ENCODE data around the gene RBL2. TPM values are rescaled to one million over a fixed set of nuclear protein-coding genes. Genes with fewer than 3 reads are reported as not detected.

Gene RBL2
- polyA plus RNA-seq, 1 donor from 2014 or later, result 146 TPM

DNA sequence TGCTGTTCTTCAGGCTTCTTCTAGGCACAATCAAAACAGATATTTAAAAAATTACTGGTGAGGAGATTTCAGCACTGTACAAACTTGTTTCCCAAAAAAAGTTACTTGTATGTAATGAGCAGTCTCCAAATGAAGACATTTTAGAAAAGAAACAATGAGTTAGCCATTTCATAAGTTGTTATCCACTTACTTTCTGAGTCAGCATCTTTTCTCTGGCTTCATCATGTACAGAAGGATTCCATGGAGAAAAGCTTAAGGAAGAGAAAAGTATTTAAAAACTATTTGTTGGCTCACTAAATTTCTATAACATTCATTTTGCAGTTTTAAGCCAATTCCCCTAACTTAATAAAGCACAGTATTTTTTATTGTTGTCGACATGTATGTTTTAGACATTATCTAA is 58.2 kb downstream of the RBL2 start:
- Histone ChIP-seq H3K36me3 (ENCODE audit: insufficient read depth, low read length) (peaks cover 4% of the 10 kb centered on the region), H3K9me2 (ENCODE audit: insufficient read depth, low read length) (no peaks in the 10 kb centered on the region), H3K27me3 (ENCODE audit: insufficient read depth, low read depth, low read length) (no peaks in the 10 kb centered on the region), H2AFZ (ENCODE audit: low read depth, low read length) (no peak overlapping the region), H3K79me2 (replicated peaks; ENCODE audit: insufficient read depth, low read length) (no peaks in the 10 kb centered on the region), H3K9ac (ENCODE audit: low read length) (no peak overlapping the region), H3K27ac (ENCODE audit: low read length) (no peak overlapping the region), H4K20me1 (ENCODE audit: insufficient read depth) (no peaks in the 10 kb centered on the region), H3K4me3 (ENCODE audit: low read length) (no peak overlapping the region), H3K4me2 (ENCODE audit: low read length) (no peak overlapping the region), H3F3A (ENCODE audit: insufficient read depth, low read length, poor library complexity, severe bottlenecking) (no peaks in the 10 kb centered on the region), H3K9me3 (ENCODE audit: low read length) (no peaks in the 10 kb centered on the region)
- TF ChIP-seq MXI1 (conservative IDR thresholded peaks at IDR 0.05; ENCODE audit: poor library complexity, severe bottlenecking) (no peak), EP300 (conservative IDR thresholded peaks at IDR 0.05; ENCODE audit: poor library complexity, severe bottlenecking) (no peak), EZH2 (IDR thresholded peaks at IDR 0.05; ENCODE audit: borderline replicate concordance, insufficient read depth, low read length, poor library complexity, severe bottlenecking) (no peak), SMC3 (conservative IDR thresholded peaks at IDR 0.05; ENCODE audit: poor library complexity) (no peak), TAF1 (IDR thresholded peaks at IDR 0.05; ENCODE audit: low read depth) (no peak), POLR2AphosphoS5 (IDR thresholded peaks at IDR 0.05) (no peak), RAD21 (conservative IDR thresholded peaks at IDR 0.05) (no peak)
- TF ChIP-seq, protein P1, sequence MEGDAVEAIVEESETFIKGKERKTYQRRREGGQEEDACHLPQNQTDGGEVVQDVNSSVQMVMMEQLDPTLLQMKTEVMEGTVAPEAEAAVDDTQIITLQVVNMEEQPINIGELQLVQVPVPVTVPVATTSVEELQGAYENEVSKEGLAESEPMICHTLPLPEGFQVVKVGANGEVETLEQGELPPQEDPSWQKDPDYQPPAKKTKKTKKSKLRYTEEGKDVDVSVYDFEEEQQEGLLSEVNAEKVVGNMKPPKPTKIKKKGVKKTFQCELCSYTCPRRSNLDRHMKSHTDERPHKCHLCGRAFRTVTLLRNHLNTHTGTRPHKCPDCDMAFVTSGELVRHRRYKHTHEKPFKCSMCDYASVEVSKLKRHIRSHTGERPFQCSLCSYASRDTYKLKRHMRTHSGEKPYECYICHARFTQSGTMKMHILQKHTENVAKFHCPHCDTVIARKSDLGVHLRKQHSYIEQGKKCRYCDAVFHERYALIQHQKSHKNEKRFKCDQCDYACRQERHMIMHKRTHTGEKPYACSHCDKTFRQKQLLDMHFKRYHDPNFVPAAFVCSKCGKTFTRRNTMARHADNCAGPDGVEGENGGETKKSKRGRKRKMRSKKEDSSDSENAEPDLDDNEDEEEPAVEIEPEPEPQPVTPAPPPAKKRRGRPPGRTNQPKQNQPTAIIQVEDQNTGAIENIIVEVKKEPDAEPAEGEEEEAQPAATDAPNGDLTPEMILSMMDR (IDR thresholded peaks at IDR 0.05; ENCODE audit: poor library complexity, severe bottlenecking), result no peak
- TF ChIP-seq, protein P2, sequence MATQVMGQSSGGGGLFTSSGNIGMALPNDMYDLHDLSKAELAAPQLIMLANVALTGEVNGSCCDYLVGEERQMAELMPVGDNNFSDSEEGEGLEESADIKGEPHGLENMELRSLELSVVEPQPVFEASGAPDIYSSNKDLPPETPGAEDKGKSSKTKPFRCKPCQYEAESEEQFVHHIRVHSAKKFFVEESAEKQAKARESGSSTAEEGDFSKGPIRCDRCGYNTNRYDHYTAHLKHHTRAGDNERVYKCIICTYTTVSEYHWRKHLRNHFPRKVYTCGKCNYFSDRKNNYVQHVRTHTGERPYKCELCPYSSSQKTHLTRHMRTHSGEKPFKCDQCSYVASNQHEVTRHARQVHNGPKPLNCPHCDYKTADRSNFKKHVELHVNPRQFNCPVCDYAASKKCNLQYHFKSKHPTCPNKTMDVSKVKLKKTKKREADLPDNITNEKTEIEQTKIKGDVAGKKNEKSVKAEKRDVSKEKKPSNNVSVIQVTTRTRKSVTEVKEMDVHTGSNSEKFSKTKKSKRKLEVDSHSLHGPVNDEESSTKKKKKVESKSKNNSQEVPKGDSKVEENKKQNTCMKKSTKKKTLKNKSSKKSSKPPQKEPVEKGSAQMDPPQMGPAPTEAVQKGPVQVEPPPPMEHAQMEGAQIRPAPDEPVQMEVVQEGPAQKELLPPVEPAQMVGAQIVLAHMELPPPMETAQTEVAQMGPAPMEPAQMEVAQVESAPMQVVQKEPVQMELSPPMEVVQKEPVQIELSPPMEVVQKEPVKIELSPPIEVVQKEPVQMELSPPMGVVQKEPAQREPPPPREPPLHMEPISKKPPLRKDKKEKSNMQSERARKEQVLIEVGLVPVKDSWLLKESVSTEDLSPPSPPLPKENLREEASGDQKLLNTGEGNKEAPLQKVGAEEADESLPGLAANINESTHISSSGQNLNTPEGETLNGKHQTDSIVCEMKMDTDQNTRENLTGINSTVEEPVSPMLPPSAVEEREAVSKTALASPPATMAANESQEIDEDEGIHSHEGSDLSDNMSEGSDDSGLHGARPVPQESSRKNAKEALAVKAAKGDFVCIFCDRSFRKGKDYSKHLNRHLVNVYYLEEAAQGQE (IDR thresholded peaks at IDR 0.05; ENCODE audit: borderline replicate concordance), result no peak

DNA sequence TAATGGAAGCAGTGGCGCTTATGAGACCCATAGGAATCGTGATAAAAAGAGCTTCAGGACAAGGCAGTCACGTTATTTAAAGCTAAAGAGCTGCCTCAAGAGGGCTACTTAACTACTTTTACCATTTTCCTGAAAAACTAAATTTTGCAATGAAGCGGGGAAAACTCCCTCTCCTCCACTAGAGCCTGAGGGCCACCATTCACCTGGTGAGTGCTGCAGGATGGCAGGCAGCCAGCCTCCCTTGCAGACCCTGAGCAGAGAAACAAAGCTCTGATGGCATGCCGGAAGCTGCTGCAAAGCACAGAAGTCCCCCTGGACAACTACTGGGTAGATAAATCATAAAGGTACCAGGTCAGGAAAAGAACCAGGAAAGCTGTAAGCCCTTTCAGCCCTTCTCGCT is 60.4 kb downstream of the RBL2 start:
- H3K4me2 ChIP-seq (ENCODE audit: low read length), result no peak overlapping the region

More for the DNA sequence above, 60.4 kb downstream of the RBL2 start:
- no peaks in the 10 kb centered on the region for H3K9me2 ChIP-seq (ENCODE audit: insufficient read depth, low read length)
- H3K27me3 ChIP-seq (ENCODE audit: insufficient read depth, low read depth, low read length), result no peaks in the 10 kb centered on the region
- H4K20me1 ChIP-seq (ENCODE audit: insufficient read depth), result no peaks in the 10 kb centered on the region
- H3K27ac ChIP-seq (ENCODE audit: low read length), result no peak overlapping the region
- H2AFZ ChIP-seq (ENCODE audit: low read depth, low read length), result no peak overlapping the region
- no peaks in the 10 kb centered on the region for H3F3A ChIP-seq (ENCODE audit: insufficient read depth, low read length, poor library complexity, severe bottlenecking)
- H3K9ac ChIP-seq (ENCODE audit: low read length), result no peak overlapping the region
- TF ChIP-seq RAD21 (conservative IDR thresholded peaks at IDR 0.05) (no peak), MXI1 (conservative IDR thresholded peaks at IDR 0.05; ENCODE audit: poor library complexity, severe bottlenecking) (no peak), TAF1 (IDR thresholded peaks at IDR 0.05; ENCODE audit: low read depth) (no peak), EP300 (conservative IDR thresholded peaks at IDR 0.05; ENCODE audit: poor library complexity, severe bottlenecking) (no peak), POLR2AphosphoS5 (IDR thresholded peaks at IDR 0.05) (no peak), EZH2 (IDR thresholded peaks at IDR 0.05; ENCODE audit: borderline replicate concordance, insufficient read depth, low read length, poor library complexity, severe bottlenecking) (no peak), SMC3 (conservative IDR thresholded peaks at IDR 0.05; ENCODE audit: poor library complexity) (no peak)
- TF ChIP-seq, protein P1 (IDR thresholded peaks at IDR 0.05; ENCODE audit: poor library complexity, severe bottlenecking), result no peak
- TF ChIP-seq, protein P2 (IDR thresholded peaks at IDR 0.05; ENCODE audit: borderline replicate concordance), result no peak
- H3K9me3 ChIP-seq (ENCODE audit: low read length), result no peaks in the 10 kb centered on the region
- no peaks in the 10 kb centered on the region for H3K79me2 ChIP-seq (replicated peaks; ENCODE audit: insufficient read depth, low read length)
- no peaks in the 10 kb centered on the region for H3K36me3 ChIP-seq (ENCODE audit: insufficient read depth, low read length)
- H3K4me3 ChIP-seq (ENCODE audit: low read length), result no peak overlapping the region

Measured in neural cell (in vitro differentiated cells).